Amniotic epithelial cell (primary cell): Measurements from ENCODE around the gene CENPO.

Experiments used
- DNase-seq: peaks from one replicate; pipeline ENCODE4 v3.0.0-alpha.2; 2010; ENCODE audit warnings: low read depth

Gene CENPO

GRCh38 chr2:24837996-24838513, 44.8 kb downstream of the CENPO start:
- no peak for DNase-seq

- DNase-seq = no peak
These were observed 45.3 kb downstream of the CENPO start for GRCh38 chr2:24838541-24838940.

- DNase-seq = no peak
These were observed 46.5 kb downstream of the CENPO start for GRCh38 chr2:24839729-24840128.

GRCh38 chr2:24840164-24840869, 47.1 kb downstream of the CENPO start:
- DNase-seq = no peak

- DNase-seq = no peak
These were observed 48.0 kb downstream of the CENPO start for GRCh38 chr2:24840962-24841945.

GRCh38 chr2:24842081-24843050, 49.1 kb downstream of the CENPO start:
- no peak for DNase-seq

- no peak for DNase-seq
These were observed 50.2 kb downstream of the CENPO start for GRCh38 chr2:24843330-24843860.

GRCh38 chr2:24844023-24844685, 50.9 kb downstream of the CENPO start:
- no peak for DNase-seq

GRCh38 chr2:24845691-24846090, 52.5 kb downstream of the CENPO start:
- no peak for DNase-seq

GRCh38 chr2:24850944-24851343, 57.7 kb downstream of the CENPO start:
- no peak for DNase-seq

GRCh38 chr2:24852026-24852425, 58.8 kb downstream of the CENPO start:
- no peak for DNase-seq

- no peak for DNase-seq
These were observed 59.3 kb downstream of the CENPO start for GRCh38 chr2:24852431-24853020.

- DNase-seq = no peak
These were observed 59.8 kb downstream of the CENPO start for GRCh38 chr2:24853046-24853445.

- peak; percentile 40 for DNase-seq
These were observed 60.8 kb downstream of the CENPO start for GRCh38 chr2:24853996-24854395.

GRCh38 chr2:24855022-24855622, 61.9 kb downstream of the CENPO start:
- DNase-seq = no peak

- peak; percentile 65 for DNase-seq
These were observed 62.5 kb downstream of the CENPO start for GRCh38 chr2:24855726-24856125.

GRCh38 chr2:24856791-24857211, 63.6 kb downstream of the CENPO start:
- peak; percentile 11 for DNase-seq

- peak; percentile 63 for DNase-seq
These were observed 64.5 kb downstream of the CENPO start for GRCh38 chr2:24857746-24858145.

- DNase-seq = no peak
These were observed 65.8 kb downstream of the CENPO start for GRCh38 chr2:24858996-24859395.
